ENCODE data around the gene COPS7A. TPM values are rescaled to one million over a fixed set of nuclear protein-coding genes. Genes with fewer than 3 reads are reported as not detected.

Gene COPS7A
- total and polyA plus RNA-seq, 2 donors (not counting 1 experiment from before 2014, with no cell fraction given): 28.3 to 46.0 TPM

GRCh38 chr12:6745741-6746525 is 22.1 kb downstream of the COPS7A start:
- H3K79me2 ChIP-seq (ENCODE audit: control insufficient read depth, insufficient read depth, low read length): no peaks in the 10 kb centered on the region
- H3K36me3 ChIP-seq (replicated peaks in 1 of 2; ENCODE audit: control extremely low read depth in 1 of 2, control insufficient read depth in 1 of 2, extremely low read depth in 1 of 2, insufficient read depth in 2 of 2, low read length in 1 of 2): peaks cover 1 to 42% of the 10 kb centered on the region in 2 experiments
- TF ChIP-seq EZH2 (IDR thresholded peaks at IDR 0.05; ENCODE audit: borderline replicate concordance, insufficient read depth, low read depth, low read length, poor library complexity, severe bottlenecking) (no peak), CTCF (IDR thresholded peaks at IDR 0.05) (no peak)
- H4K20me1 ChIP-seq (ENCODE audit: control insufficient read depth, insufficient read depth, low read length, poor library complexity, severe bottlenecking): no peaks in the 10 kb centered on the region
- H3K27ac ChIP-seq (ENCODE audit: low read length in 2 of 2): peak overlapping the region; percentile 61 to 63
- Mint-ChIP-seq H3K4me3 (peak overlapping the region; percentile 52), H3K27me3 (no peaks in the 10 kb centered on the region), H3K27ac (peak overlapping the region; percentile 92), H3K9me3 (ENCODE audit: insufficient read depth) (peaks cover 3% of the 10 kb centered on the region), H3K4me1 (peaks cover 22% of the 10 kb centered on the region)
- no peak overlapping the region for H3K4me3 ChIP-seq (ENCODE audit: control extremely low read depth in 1 of 5, extremely low read depth in 1 of 5, insufficient read depth in 1 of 5, low read depth in 2 of 5, low read length in 4 of 5)
- intact Hi-C loops (cut with micrococcal nuclease): no loop called here
- H2AFZ ChIP-seq (ENCODE audit: insufficient read depth, low read depth, low read length, poor library complexity, severe bottlenecking): peak overlapping the region; percentile 16
- ATAC-seq (ENCODE audit: low read depth) (peak; percentile 96), DNase-seq (peak; percentile 81)
- H3K9ac ChIP-seq (ENCODE audit: low read length): peak overlapping the region; percentile 6
- H3K4me1 ChIP-seq (ENCODE audit: control insufficient read depth in 2 of 2, insufficient read depth in 2 of 2, low read length in 2 of 2): peaks cover 15 to 18% of the 10 kb centered on the region in 2 donors
- 17% methylated on average over 8 of the region's 13 CpGs for WGBS (ENCODE audit: insufficient coverage)
- no peaks in the 10 kb centered on the region for H3K27me3 ChIP-seq (replicated peaks in 1 of 4; ENCODE audit: control extremely low read depth in 1 of 4, control insufficient read depth in 3 of 4, insufficient read depth in 4 of 4, low read length in 3 of 4)
- peak overlapping the region; percentile 61 for H3K4me2 ChIP-seq (replicated peaks; ENCODE audit: low read depth, low read length, poor library complexity, severe bottlenecking)
- ChIA-PET POLR2A (interaction anchor here (0.5 to 1.5 kb wide), 2 partner anchors 11 to 22 kb away, joined by 4 to 6 read pairs; partner anchors contain the start of gene COPS7A), CTCF (interaction anchor here (1.2 to 1.5 kb wide), 5 partner anchors 8 to 223 kb away, joined by 3 to 5 read pairs (median 3); partner anchors contain the start of gene PTMS)
- H3K9me3 ChIP-seq (ENCODE audit: control extremely low read depth in 1 of 3, control insufficient read depth in 2 of 3, insufficient read depth in 1 of 3, low read length in 2 of 3): peaks cover 0 to 5% (median 4%) of the 10 kb centered on the region in 3 donors

DNA sequence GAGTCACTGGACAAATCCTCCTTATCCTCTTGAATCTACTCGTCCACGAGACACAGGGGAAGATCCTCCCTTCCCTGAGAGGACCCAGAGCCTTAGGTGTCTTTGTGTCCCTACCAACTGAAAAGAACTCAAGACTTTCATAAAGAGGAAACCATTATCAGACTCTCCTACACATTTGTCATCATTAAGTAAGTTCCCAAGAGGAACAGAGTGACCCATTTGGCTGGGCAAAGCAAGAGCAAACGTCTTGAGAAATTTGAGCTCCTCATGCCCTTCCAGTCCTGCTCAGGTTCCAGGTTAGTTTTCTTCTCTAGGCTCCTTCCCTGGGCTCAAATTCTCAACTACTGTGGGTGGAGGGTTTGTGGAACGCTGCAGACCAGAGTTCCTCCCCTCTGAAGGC is 23.4 kb downstream of the COPS7A start:
- no peak overlapping the region for H3K4me3 ChIP-seq (ENCODE audit: control extremely low read depth in 1 of 5, extremely low read depth in 1 of 5, insufficient read depth in 1 of 5, low read depth in 2 of 5, low read length in 4 of 5)
- peak overlapping the region; percentile 15 for H3K27ac Mint-ChIP-seq
- no peaks in the 10 kb centered on the region for H3K27me3 ChIP-seq (replicated peaks in 1 of 4; ENCODE audit: control extremely low read depth in 1 of 4, control insufficient read depth in 3 of 4, insufficient read depth in 4 of 4, low read length in 3 of 4)
- H3K4me1 ChIP-seq (ENCODE audit: control insufficient read depth in 2 of 2, insufficient read depth in 2 of 2, low read length in 2 of 2): peaks cover 21 to 22% of the 10 kb centered on the region in 2 donors
- H3K4me2 ChIP-seq (replicated peaks; ENCODE audit: low read depth, low read length, poor library complexity, severe bottlenecking): no peak overlapping the region
- 97% methylated on average over 3 of the region's 4 CpGs for WGBS (ENCODE audit: insufficient coverage)
- POLR2A ChIA-PET: no interaction called here
- no peak for DNase-seq
- no peaks in the 10 kb centered on the region for H4K20me1 ChIP-seq (ENCODE audit: control insufficient read depth, insufficient read depth, low read length, poor library complexity, severe bottlenecking)
- no peak overlapping the region for H3K27ac ChIP-seq (ENCODE audit: low read length in 2 of 2)
- H3K4me1 Mint-ChIP-seq: peaks cover 30% of the 10 kb centered on the region
- no peak overlapping the region for H3K4me3 Mint-ChIP-seq
- no peak for ATAC-seq (ENCODE audit: low read depth)
- no peak overlapping the region for H2AFZ ChIP-seq (ENCODE audit: insufficient read depth, low read depth, low read length, poor library complexity, severe bottlenecking)
- CTCF ChIA-PET: no interaction called here
- no peak overlapping the region for H3K9ac ChIP-seq (ENCODE audit: low read length)
- intact Hi-C loops (cut with micrococcal nuclease): no loop called here
- TF ChIP-seq CTCF (IDR thresholded peaks at IDR 0.05): no peak
- no peak for TF ChIP-seq EZH2 (IDR thresholded peaks at IDR 0.05; ENCODE audit: borderline replicate concordance, insufficient read depth, low read depth, low read length, poor library complexity, severe bottlenecking)
- peaks cover 3% of the 10 kb centered on the region for H3K79me2 ChIP-seq (ENCODE audit: control insufficient read depth, insufficient read depth, low read length)
- H3K36me3 ChIP-seq (replicated peaks in 1 of 2; ENCODE audit: control extremely low read depth in 1 of 2, control insufficient read depth in 1 of 2, extremely low read depth in 1 of 2, insufficient read depth in 2 of 2, low read length in 1 of 2): peaks cover 1 to 50% of the 10 kb centered on the region in 2 experiments
- no peaks in the 10 kb centered on the region for H3K27me3 Mint-ChIP-seq
- peaks cover 3% of the 10 kb centered on the region for H3K9me3 Mint-ChIP-seq (ENCODE audit: insufficient read depth)
- H3K9me3 ChIP-seq (ENCODE audit: control extremely low read depth in 1 of 3, control insufficient read depth in 2 of 3, insufficient read depth in 1 of 3, low read length in 2 of 3): peaks cover 0 to 5% (median 4%) of the 10 kb centered on the region in 3 donors

Measured in B cell (primary cell).